Astrocyte of the spinal cord (primary cell): Measurements from ENCODE around the gene PRC1.
"Not testable (repeated sequence)": the region's sequence is repeated elsewhere in the genome, so short reads cannot be mapped to it uniquely, and the experiment has no call there.

Experiments
- DNase-seq: peaks from one replicate; pipeline ENCODE4 v3.0.0; 2011; ENCODE audit warnings: low read depth, low spot score
- H3K4me3 ChIP-seq: 2 replicates; pipeline ENCODE4 v1.5.1; 2011; ENCODE audit warnings: low read depth, mild to moderate bottlenecking, low read length, moderate library complexity
- in situ Hi-C: cut with HindIII; loops from 2 replicates; pipeline ENCODE4 v1.10.0; 2017; ENCODE audit warnings: low sequenced_read_pairs
- TF ChIP-seq, protein P1 (sequence below): IDR thresholded peaks from 2 replicates; pipeline ENCODE4 v1.5.1; 2012; ENCODE audit warnings: low read depth, mild to moderate bottlenecking, low read length, inconsistent platforms

The PRC1 gene

DNA sequence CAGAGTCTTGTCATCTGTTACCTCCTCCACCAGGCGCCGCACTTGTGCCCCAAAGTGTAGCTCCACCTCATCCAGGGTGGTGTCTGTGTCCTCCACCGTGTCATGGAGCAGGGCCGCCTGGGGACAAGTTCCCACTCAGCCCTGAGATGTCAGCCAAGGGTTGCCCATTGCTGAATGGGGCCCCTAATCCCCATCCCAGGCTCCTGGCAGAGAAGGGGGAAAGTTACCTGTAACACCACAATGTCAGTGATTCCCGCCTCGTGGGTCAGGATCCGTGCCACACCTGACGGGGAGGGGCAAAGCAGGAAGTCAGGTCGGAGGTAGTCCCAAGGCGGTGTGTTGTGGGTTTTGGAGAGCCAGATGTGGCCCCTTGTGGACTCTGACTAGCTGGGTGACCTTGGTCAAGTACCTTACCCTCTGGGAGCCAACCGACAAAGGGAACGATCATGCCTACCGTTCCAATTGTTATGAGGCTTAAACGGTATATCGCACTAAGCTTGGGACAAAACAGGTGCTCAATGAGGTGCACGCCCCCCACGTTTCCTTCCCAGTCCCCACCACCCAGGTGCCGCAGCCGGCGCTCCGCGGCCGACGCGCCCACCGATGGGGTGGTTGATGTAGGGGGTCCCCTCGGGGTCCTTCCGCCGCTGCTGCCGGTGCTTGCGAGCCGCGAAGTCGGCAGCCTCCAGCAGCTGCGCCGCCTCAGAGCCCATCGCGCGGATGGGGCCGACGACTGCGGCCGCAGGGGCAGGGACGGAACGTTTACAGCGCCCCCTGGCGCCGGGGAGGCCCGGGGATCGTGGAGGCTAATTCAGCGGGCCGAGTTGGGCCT lies 62.3 kb downstream of the PRC1 start, which contains the start of gene HDDC3:
HDDC3 (minus strand) TSS at position 722 of the 832 bp plus-strand sequence; CDS start at position 713, 9 bp downstream.
- peak; percentile 79 for DNase-seq
- TF ChIP-seq, protein P1, sequence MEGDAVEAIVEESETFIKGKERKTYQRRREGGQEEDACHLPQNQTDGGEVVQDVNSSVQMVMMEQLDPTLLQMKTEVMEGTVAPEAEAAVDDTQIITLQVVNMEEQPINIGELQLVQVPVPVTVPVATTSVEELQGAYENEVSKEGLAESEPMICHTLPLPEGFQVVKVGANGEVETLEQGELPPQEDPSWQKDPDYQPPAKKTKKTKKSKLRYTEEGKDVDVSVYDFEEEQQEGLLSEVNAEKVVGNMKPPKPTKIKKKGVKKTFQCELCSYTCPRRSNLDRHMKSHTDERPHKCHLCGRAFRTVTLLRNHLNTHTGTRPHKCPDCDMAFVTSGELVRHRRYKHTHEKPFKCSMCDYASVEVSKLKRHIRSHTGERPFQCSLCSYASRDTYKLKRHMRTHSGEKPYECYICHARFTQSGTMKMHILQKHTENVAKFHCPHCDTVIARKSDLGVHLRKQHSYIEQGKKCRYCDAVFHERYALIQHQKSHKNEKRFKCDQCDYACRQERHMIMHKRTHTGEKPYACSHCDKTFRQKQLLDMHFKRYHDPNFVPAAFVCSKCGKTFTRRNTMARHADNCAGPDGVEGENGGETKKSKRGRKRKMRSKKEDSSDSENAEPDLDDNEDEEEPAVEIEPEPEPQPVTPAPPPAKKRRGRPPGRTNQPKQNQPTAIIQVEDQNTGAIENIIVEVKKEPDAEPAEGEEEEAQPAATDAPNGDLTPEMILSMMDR, result peak; percentile 92
- in situ Hi-C loops, result no loop called here
- H3K4me3 ChIP-seq, result peak within 1 kb of the TSS; percentile 82

DNA sequence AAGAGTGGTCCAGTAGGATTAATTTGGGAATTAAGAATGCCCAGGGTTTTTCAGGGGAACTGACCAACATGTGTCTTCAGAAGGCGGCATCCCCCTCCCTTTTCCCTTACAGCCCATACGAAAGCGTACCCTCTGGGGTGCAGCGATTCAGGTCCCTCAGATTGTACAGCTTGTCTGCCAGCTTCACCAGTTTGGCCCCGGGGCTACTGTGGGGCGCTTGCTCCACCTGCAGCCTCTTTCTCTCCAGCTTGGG lies 62.8 kb downstream of the PRC1 start:
- in situ Hi-C loops, result no loop called here
- H3K4me3 ChIP-seq, result peak overlapping the region; percentile 82
- TF ChIP-seq, protein P1, result no peak
- DNase-seq, result no peak

DNA sequence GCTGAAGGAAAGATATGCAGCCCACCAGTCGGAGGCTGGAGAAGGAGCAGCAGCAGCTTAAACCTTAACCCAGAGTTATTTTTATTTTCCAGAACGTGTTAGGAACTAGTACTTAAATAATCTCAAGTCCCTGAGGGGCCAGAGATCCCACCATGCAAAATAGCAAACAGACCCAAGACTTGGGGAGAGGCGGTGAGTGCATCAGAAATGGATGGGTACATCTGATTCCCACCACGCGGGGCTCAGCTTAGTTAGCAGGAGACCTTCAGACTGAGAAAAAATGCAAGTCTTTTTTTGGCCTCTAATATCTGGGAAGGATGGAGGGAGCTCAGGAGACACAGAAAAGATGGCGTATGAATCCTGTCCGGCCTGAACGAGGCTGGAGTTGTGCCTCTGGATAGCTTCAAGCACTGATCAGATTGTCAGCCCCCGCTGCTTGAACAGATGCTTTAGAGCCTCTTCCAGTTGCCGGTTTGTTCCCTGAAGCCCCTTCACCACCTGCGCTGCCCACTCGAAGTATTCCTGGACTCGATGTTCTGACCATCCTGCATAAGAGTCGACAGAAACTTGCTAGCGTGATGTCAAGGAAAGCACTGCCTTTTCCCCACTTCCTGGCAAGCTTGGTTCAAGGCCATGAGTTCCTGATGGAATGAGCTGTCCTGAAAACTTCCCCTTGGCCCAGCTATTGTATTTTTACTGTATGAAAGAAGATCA lies 63.3 kb downstream of the PRC1 start:
- no peak for DNase-seq
- in situ Hi-C loops, result no loop called here
- TF ChIP-seq, protein P1, result no peak
- H3K4me3 ChIP-seq, result no peak overlapping the region

DNA sequence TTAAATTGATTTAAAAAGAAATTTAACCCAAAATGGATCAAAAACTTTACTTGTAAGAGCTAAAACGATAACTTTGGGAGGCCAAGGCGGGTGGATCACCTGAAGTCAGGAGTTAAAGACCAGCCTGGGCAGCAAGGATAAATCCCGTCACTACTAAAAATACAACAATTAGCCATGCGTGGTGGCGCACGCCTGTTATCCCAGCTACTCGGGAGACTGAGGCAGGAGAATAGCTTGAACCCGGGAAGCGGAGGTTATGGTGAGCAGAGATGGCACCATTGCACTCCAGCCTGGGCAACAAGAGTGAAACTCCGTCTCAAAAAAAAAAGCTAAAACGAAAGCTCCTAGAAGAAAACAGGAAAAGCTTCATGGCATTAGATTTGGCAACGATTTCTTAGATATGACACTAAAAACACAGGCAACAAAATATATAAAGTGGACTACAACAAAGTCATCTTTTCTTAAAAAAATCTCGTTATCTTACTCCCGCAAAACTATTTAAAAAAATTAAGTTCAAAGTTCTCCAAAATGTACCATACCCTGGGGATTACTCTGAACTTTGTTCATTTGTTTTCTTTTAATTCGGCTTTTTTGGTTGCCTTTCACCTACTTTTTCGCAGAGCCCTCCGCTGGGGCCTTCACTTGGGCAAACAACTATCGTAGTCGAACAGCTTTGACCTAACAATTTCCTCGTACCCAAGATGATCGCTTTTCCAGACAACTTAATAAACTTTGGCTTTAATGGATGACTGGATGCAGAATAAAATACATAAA lies 64.9 kb downstream of the PRC1 start:
- TF ChIP-seq, protein P1, result no peak
- no peak for DNase-seq
- in situ Hi-C loops, result no loop called here
- H3K4me3 ChIP-seq, result peak overlapping the region; percentile 56

DNA sequence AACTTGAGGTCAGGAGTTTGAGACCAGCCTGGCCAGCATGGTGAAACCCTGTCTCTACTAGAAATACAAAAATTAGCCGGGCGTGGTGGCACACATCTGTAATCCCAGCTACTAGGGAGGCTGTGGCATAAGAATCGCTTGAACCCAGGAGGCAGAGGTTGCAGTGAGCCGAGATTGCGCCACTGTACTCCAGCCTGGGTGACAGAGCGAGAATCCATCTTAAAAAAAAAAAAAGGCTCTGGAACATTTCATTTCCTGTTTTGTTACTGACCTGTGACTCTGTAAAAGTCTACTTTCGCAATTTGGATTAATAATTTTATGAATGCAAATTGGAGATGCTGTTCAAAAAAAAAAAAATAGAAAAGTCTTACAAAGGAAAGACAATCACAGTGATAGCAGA lies 66.2 kb downstream of the PRC1 start:
- DNase-seq, in situ Hi-C loops: not testable (repeated sequence)

DNA sequence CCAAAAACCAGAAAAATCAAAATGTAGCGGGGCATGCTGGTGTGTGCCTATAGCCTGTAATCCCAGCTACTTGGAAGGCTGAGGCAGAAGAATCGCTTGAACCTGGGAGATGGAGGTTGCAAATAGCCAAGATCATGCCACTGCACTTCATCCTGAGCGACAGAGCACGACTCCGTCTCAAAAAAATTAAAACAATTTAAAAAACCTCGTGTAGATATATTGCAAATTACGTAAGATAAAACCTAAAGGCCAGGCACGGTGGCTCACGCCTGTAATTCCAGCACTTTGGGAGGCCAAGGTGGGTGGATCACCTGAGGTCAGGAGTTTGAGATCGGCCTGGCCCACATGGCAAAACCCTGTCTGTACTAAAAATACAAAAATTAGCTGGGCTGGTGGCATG lies 67.6 kb downstream of the PRC1 start:
- DNase-seq, in situ Hi-C loops: not testable (repeated sequence)

More for the DNA sequence above, 66.2 kb downstream of the PRC1 start:
- not testable (repeated sequence) for H3K4me3 ChIP-seq

DNA sequence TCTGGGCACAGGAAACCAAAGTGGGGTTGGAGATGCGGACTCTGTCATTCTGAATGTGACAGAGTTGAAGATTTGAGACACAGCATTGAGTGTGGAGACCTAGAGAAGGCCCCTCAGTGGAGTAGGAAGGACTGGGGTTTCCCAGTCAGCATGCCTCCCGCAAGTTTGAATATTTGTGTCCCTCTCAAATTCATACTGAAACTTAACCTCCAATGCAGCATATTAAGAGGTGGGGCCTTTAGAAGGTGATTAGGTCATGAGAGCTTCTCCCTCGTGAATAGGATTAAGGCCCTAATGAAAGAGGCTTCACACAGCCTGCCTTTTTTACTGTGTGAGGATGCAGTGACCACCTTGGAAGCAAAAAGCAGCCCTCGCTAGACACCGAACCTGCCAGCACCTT lies 70.0 kb downstream of the PRC1 start:
- in situ Hi-C loops, result no loop called here
- H3K4me3 ChIP-seq, result no peak overlapping the region
- DNase-seq, result no peak
- TF ChIP-seq, protein P1, result no peak

More for the DNA sequence above, 67.6 kb downstream of the PRC1 start:
- H3K4me3 ChIP-seq, result not testable (repeated sequence)

DNA sequence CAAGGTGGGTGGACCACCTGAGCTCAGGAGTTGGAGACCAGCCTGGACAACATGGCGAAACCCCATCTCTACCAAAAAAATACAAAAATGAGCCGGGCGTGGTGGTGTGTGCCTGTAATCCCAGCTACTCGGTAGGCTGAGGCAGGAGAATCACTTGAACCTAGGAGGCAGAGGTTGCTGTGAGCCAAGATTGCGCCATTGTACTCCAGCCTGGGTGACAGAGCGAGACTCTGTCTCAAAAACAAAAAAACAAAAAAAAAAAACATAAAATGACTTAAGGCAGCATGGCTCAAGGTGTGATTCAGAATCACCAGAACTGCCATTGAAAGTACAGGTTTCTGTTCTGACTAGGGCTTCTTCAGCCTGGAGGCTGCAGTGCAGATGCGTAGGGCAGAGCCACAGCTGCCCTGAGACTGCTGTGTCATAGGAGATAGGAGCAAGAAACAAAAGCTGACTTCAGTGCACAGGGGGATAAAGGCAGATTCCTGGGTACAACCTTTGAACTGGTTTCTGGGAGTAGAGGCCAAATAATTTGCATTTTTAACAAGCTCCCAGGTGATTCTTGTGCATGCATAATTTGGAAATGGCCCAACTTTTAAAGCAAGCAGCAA lies 71.5 kb downstream of the PRC1 start:
- H3K4me3 ChIP-seq, DNase-seq, in situ Hi-C loops: not testable (repeated sequence)
